K562 (cell line): ENCODE measurements around the gene CEMIP. TPM values are rescaled to one million over a fixed set of nuclear protein-coding genes. Genes with fewer than 3 reads are reported as not detected.

Experiments
- ATAC-seq: fragments of 200-7000 bp; cut with Tn5 transposase; 3 replicates; pipeline ENCODE4 v1.9.1; 2020; ENCODE audit warnings: moderate library complexity
- BruUV-seq: library from RNA; stranded (reverse); fragments of 400-500 nt; replicated peaks from 2 replicates; lab custom pipeline; 2021; lab: Mats Ljungman, UMichigan
- CTCF ChIA-PET: fragments of 300-600 bp; formaldehyde crosslinking; extraction: SDS; loops from one replicate; lab custom pipeline; 2021; ENCODE audit warnings: low intra/inter-chr PET ratio; lab: Yijun Ruan, JAX
- POLR2A ChIA-PET: fragments of 300-600, 350-650 bp; sonication (Branson Sonifier 250); formaldehyde crosslinking; extraction: SDS; loops from one replicate; lab custom pipeline; 2021; ENCODE audit warnings: antibody characterized with exemption, inconsistent platforms; lab: Yijun Ruan, JAX
- DNase-seq, 4 experiments: peaks; one replicate each; pipeline versions ENCODE4 v3.0.0 to v3.0.0-alpha.2; 2011 to 2018; ENCODE audit warnings: low spot score in 3 of 4, mixed read lengths in 3 of 4; ENCODE audit errors: extremely low read depth in 1 of 4
- FAIRE-seq: peaks from 2 replicates; lab custom pipeline; 2011; peaks lifted over from hg19 to GRCh38; lab: Jason Lieb, UNC
- H2AFZ ChIP-seq: 2 replicates; pipeline ENCODE4 v1.6.0; 2011; ENCODE audit warnings: low read depth, low read length, control low read depth, inconsistent platforms
- H3K27ac ChIP-seq: fragments of 200-600 bp; 3 replicates; pipeline ENCODE4 v1.8.0; 2011; ENCODE audit warnings: low read depth, mild to moderate bottlenecking, control low read depth, inconsistent platforms, low read length, moderate library complexity, mixed read lengths; ENCODE audit errors: extremely low read depth
- H3K27me3 ChIP-seq, 2 experiments: fragments of 300-600 bp in 1 of 2; 2 replicates in 1 of 2; 3 replicates in 1 of 2; pipeline versions ENCODE4 v1.6.0 to v1.8.0; 2011; ENCODE audit warnings: inconsistent platforms in 2 of 2, low read length in 2 of 2, mild to moderate bottlenecking in 1 of 2, mixed read lengths in 1 of 2, moderate library complexity in 1 of 2; ENCODE audit not compliant: control insufficient read depth in 2 of 2, insufficient read depth in 2 of 2
- H3K36me3 ChIP-seq: fragments of 300-600 bp; 3 replicates; pipeline ENCODE4 v1.8.0; 2011; ENCODE audit warnings: mild to moderate bottlenecking, low read length, inconsistent platforms; ENCODE audit not compliant: control insufficient read depth, insufficient read depth
- H3K4me1 ChIP-seq, 2 experiments: fragments of 200-600 bp in 1 of 2; replicated peaks in 1 of 2; 2 replicates in 1 of 2; 3 replicates in 1 of 2; pipeline versions ENCODE4 v1.5.1 to v1.8.0; 2011; ENCODE audit warnings: inconsistent platforms in 2 of 2, low read length in 2 of 2, mild to moderate bottlenecking in 1 of 2, mixed read lengths in 1 of 2, moderate library complexity in 1 of 2; ENCODE audit not compliant: control insufficient read depth in 2 of 2, insufficient read depth in 2 of 2
- H3K4me2 ChIP-seq: 2 replicates; pipeline ENCODE4 v1.6.1; 2011; ENCODE audit warnings: low read length, control low read depth, inconsistent platforms, mixed read lengths; ENCODE audit not compliant: insufficient read depth
- H3K4me3 ChIP-seq: fragments of 200-600 bp; sonication (generic), shearing (Covaris generic); 2 replicates; pipeline ENCODE4 v1.5.1; 2016; ENCODE audit warnings: control low read depth, inconsistent platforms
- H3K79me2 ChIP-seq: fragments of 200-600 bp; 3 replicates; pipeline ENCODE4 v1.8.0; 2011; ENCODE audit warnings: low read length, inconsistent platforms; ENCODE audit not compliant: control insufficient read depth, insufficient read depth
- H3K9ac ChIP-seq, 2 experiments: 2 replicates each; pipeline versions ENCODE4 v1.6.0 to v1.6.1; 2011; ENCODE audit warnings: low read depth in 2 of 2, low read length in 2 of 2, control low read depth in 1 of 2, inconsistent platforms in 1 of 2, mild to moderate bottlenecking in 1 of 2, mixed read lengths in 1 of 2; ENCODE audit not compliant: insufficient read depth in 1 of 2
- H3K9me1 ChIP-seq: one replicate; pipeline ENCODE4 v1.6.0; 2011; ENCODE audit warnings: inconsistent platforms, mild to moderate bottlenecking, low read length, moderate library complexity; ENCODE audit not compliant: control insufficient read depth, insufficient read depth
- H3K9me3 ChIP-seq: replicated peaks from 2 replicates; pipeline ENCODE4 v1.5.1; 2011; ENCODE audit warnings: low read depth, low read length, inconsistent platforms; ENCODE audit not compliant: control insufficient read depth, insufficient read depth
- H4K20me1 ChIP-seq: replicated peaks from 2 replicates; pipeline ENCODE4 v1.6.1; 2011; ENCODE audit warnings: low read length, inconsistent platforms, mixed read lengths; ENCODE audit not compliant: control insufficient read depth, insufficient read depth
- CBX5 ChIP-seq: IDR thresholded peaks from 2 replicates; pipeline ENCODE4 v1.6.1; 2014; ENCODE audit warnings: low read depth, borderline replicate concordance
- HMG20B ChIP-seq: fragments of 250-450 bp; sonication (Bioruptor Pico); IDR thresholded peaks from 2 replicates; pipeline ENCODE4 v1.5.0; 2021; ENCODE audit warnings: mild to moderate bottlenecking
- KLF1 ChIP-seq: fragments of 450-650 bp; IDR thresholded peaks from 2 replicates; pipeline ENCODE4 v1.6.1; 2016; ENCODE audit warnings: missing genetic modification characterization, missing compliant biosample characterization
- PCBP2 ChIP-seq: fragments of 200-400 bp; formaldehyde crosslinking; IDR thresholded peaks from 2 replicates; pipeline ENCODE4 v1.6.1; 2018; ENCODE audit warnings: low read length, low read depth, mild to moderate bottlenecking, moderate library complexity; ENCODE audit not compliant: poor library complexity, severe bottlenecking
- PPARD ChIP-seq: fragments of 250-450 bp; sonication (Bioruptor Pico); IDR thresholded peaks from 2 replicates; pipeline ENCODE4 v1.8.0; 2022; ENCODE audit warnings: inconsistent platforms, mild to moderate bottlenecking, moderate library complexity
- SPI1 ChIP-seq: IDR thresholded peaks from 2 replicates; pipeline ENCODE4 v1.6.1; 2011; ENCODE audit warnings: low read depth, low read length, control low read depth, borderline replicate concordance
- TSC22D4 ChIP-seq: fragments of 450-650 bp; IDR thresholded peaks from 2 replicates; pipeline ENCODE4 v1.6.1; 2016; ENCODE audit warnings: missing genetic modification characterization, missing biosample characterization, control low read depth
- ZFP91 ChIP-seq: sonication (generic); formaldehyde crosslinking; IDR thresholded peaks from 2 replicates; pipeline ENCODE4 v1.8.0; 2022; ENCODE audit warnings: mild to moderate bottlenecking, missing genetic modification reagents
- ZNF282 ChIP-seq: sonication (generic); formaldehyde crosslinking; IDR thresholded peaks from 2 replicates; pipeline ENCODE4 v1.8.1; 2023; ENCODE audit warnings: missing genetic modification reagents
- ZNF408 ChIP-seq: fragments of 250-450 bp; sonication (Bioruptor Pico); IDR thresholded peaks from 2 replicates; pipeline ENCODE4 v1.4.0; 2020; ENCODE audit warnings: low read depth, mild to moderate bottlenecking, moderate library complexity
- WGBS: fragments of 100-300 bp; shearing (Covaris generic); methylation state at CpG from one replicate; pipeline ENCODE4 v1.1.6; 2016; ENCODE audit warnings: low coverage, mixed read lengths; ENCODE audit not compliant: insufficient coverage; ENCODE audit errors: missing lambda C conversion rate; 5-methylcytosine and 5-hydroxymethylcytosine counted together
- in situ Hi-C: fragments of 300-500 bp; cut with MboI; formaldehyde crosslinking; loops from 4 replicates; pipeline ENCODE4 v1.15.0; 2018; ENCODE audit warnings: inconsistent platforms, mixed read lengths
- intact Hi-C: fragments of 100-400 bp; cut with micrococcal nuclease; formaldehyde crosslinking; loops from 2 replicates; pipeline ENCODE4 v1.14.2; 2022
- polyA plus RNA-seq, 8 experiments: library from polyadenylated mRNA; depleted of rRNA in 4 of 8; stranded (reverse) in 5 of 8; unstranded in 3 of 8; fragments of >200 nt; fragmentation: Nextera tagmentation in 2 of 8; fragmentation: Illumina TruSeq in 1 of 8; extraction: Ambion mirVana in 2 of 8; extraction: Trizol in 1 of 8; gene quantifications; 2 replicates each; pipeline versions ENCODE4 v1.2.1 to v1.2.3, GENCODE V29; 2011 to 2014; ENCODE audit warnings: inconsistent platforms in 1 of 8, missing spikeins in 1 of 8
- total RNA-seq, 7 experiments: library from RNA; depleted of rRNA in 6 of 7; stranded (reverse); fragments of >200 nt in 6 of 7; fragmentation: Illumina TruSeq in 2 of 7; extraction: Trizol in 2 of 7; gene quantifications; 2 replicates each; pipeline versions ENCODE4 v1.2.1 to v1.2.3, GENCODE V29; 2011 to 2021; ENCODE audit warnings: low replicate concordance in 1 of 7

CEMIP gene
- total and polyA plus RNA-seq, 9 of the 15 experiments (the other 6 are each of a cell fraction or from before 2014, with no cell fraction given), result 0.33 TPM; not detected in 8

- DNase-seq, result no peak
- no peaks in the 10 kb centered on the region for H3K9me3 ChIP-seq
- peaks cover 0 to 18% of the 10 kb centered on the region in 2 experiments; a peak in 2 of 5 replicates for H3K4me1 ChIP-seq
- intact Hi-C loops (loop anchor here (1.0 to 2.0 kb wide), 2 partner anchors 191 to 325 kb away; no protein-coding TSS in a partner anchor), in situ Hi-C loops (loop anchor here (5.0 kb wide), 1 partner anchor 323 kb away; no protein-coding TSS in a partner anchor)
- H3K27me3 ChIP-seq, result peaks cover 11 to 36% of the 10 kb centered on the region in 2 experiments; a peak in 4 of 5 replicates
- no peak overlapping the region for H3K4me2 ChIP-seq
- TF ChIP-seq HMG20B (CRISPR knock-in tag) (no peak), ZFP91 (CRISPR knock-in tag) (no peak), ZNF282 (no peak), PCBP2 (no peak), ZNF408 (CRISPR knock-in tag) (no peak), SPI1 (no peak), TSC22D4 (no peak), CBX5 (no peak), KLF1 (tag) (no peak), PPARD (CRISPR knock-in tag) (no peak)
- no peaks in the 10 kb centered on the region for H3K9me1 ChIP-seq
- no peak for ATAC-seq
- H3K4me3 ChIP-seq, result no peak overlapping the region
- no peak overlapping the region for H2AFZ ChIP-seq
- no peaks in the 10 kb centered on the region for H3K36me3 ChIP-seq
- H3K9ac ChIP-seq, result no peak overlapping the region
- no peak for FAIRE-seq
- 10% methylated on average over 44 of the region's 45 CpGs for WGBS
- CTCF ChIA-PET, result interaction anchor here (0.5 to 1.9 kb wide), 5 partner anchors 18 to 324 kb away, joined by 3 to 11 read pairs (median 4); no protein-coding TSS in a partner anchor
- POLR2A ChIA-PET, result interaction anchor here (0.7 kb wide), 1 partner anchor 135 kb away, joined by 3 read pairs; no protein-coding TSS in a partner anchor
- H3K79me2 ChIP-seq, result no peaks in the 10 kb centered on the region
- H3K27ac ChIP-seq, result no peak overlapping the region
- no TSS peak for BruUV-seq
- H4K20me1 ChIP-seq, result peaks cover 9% of the 10 kb centered on the region
These were observed 667 bp downstream of the CEMIP start for GRCh38 chr15:80779658-80780415.
